Kidney (tissue), 14 donors: ENCODE measurements around the gene PAK1. TPM values are rescaled to one million over a fixed set of nuclear protein-coding genes. Genes with fewer than 3 reads are reported as not detected.

Source experiments
- DNase-seq, 5 donors: peaks; one replicate each; pipeline ENCODE4 v3.0.0-alpha.2; 2013 to 2020
- FAIRE-seq: peaks from 2 replicates; lab custom pipeline; 2012; peaks lifted over from hg19 to GRCh38; lab: Jason Lieb, UNC
- H3K27ac ChIP-seq, 2 donors: one replicate each; pipeline ENCODE4 v1.7.0; 2013; ENCODE audit warnings: low read depth in 2 of 2, low read length in 2 of 2, inconsistent platforms in 1 of 2
- H3K27me3 ChIP-seq: one replicate; pipeline ENCODE4 v1.7.1; 2013; ENCODE audit warnings: low read length, inconsistent platforms; ENCODE audit not compliant: control insufficient read depth, insufficient read depth
- H3K36me3 ChIP-seq, 3 donors: one replicate each; pipeline versions ENCODE4 v1.7.0 to v1.7.1; 2013; ENCODE audit warnings: low read length in 3 of 3, control low read depth in 1 of 3, inconsistent platforms in 1 of 3; ENCODE audit not compliant: insufficient read depth in 3 of 3, control insufficient read depth in 2 of 3
- H3K4me1 ChIP-seq, 3 donors: one replicate each; pipeline versions ENCODE4 v1.7.0 to v1.7.1; 2013; ENCODE audit warnings: low read length in 3 of 3, inconsistent platforms in 1 of 3, low read depth in 1 of 3; ENCODE audit not compliant: control insufficient read depth in 2 of 3, insufficient read depth in 2 of 3
- H3K4me3 ChIP-seq, 3 donors: one replicate each; pipeline versions ENCODE4 v1.7.0 to v1.8.1; 2013; ENCODE audit warnings: low read length in 3 of 3, control low read depth in 1 of 3, inconsistent platforms in 1 of 3
- H3K9ac ChIP-seq, 3 donors: one replicate each; pipeline versions ENCODE4 v1.7.0 to v1.7.1; 2013; ENCODE audit warnings: low read length in 3 of 3, control low read depth in 1 of 3, inconsistent platforms in 1 of 3
- H3K9me3 ChIP-seq, 3 donors: one replicate each; pipeline versions ENCODE4 v1.7.0 to v1.7.1; 2013; ENCODE audit warnings: low read length in 3 of 3, control low read depth in 1 of 3, inconsistent platforms in 1 of 3; ENCODE audit not compliant: control insufficient read depth in 2 of 3, insufficient read depth in 1 of 3
- CTCF ChIP-seq: IDR thresholded peaks from 3 replicates; pipeline ENCODE4 v1.5.1; 2012; ENCODE audit warnings: mild to moderate bottlenecking, moderate library complexity, borderline replicate concordance; ENCODE audit not compliant: insufficient read depth; ENCODE audit errors: extremely low read depth
- intact Hi-C: fragments of 100-400 bp; cut with DNase I; formaldehyde crosslinking; loops from one replicate; pipeline ENCODE4 v1.11.1; 2022
- polyA plus RNA-seq: library from polyadenylated mRNA; stranded (reverse); fragments of 350-450 nt; fragmentation: Illumina TruSeq; extraction: RNeasy Lipid Tissue Mini Kit (QIAGEN cat#74804); gene quantifications from one replicate; pipeline ENCODE4 v1.2.3, GENCODE V29; 2014; ENCODE audit warnings: low read depth, low replicate concordance; ENCODE audit not compliant: insufficient read depth
- total RNA-seq: library from RNA; stranded (reverse); fragmentation: NEBNext Ultra II Directional; extraction: Animal tissue kit (Norgen Biotek cat#: 25700); gene quantifications from one replicate; pipeline ENCODE4 v1.2.1, GENCODE V29; 2021
- donor health status: control.
- donor health status: control.
- donor health status: control.
- donor health status: control.
- donor health status: control.
- donor health status: DM: yes; HTN: yes; CAD: no.
- donor health status: Normal renal cell carcinoma (clear cell type).

The PAK1 gene
- total and polyA plus RNA-seq, 2 donors from 2014 or later = 22.2 to 29.1 TPM

- H3K27me3 ChIP-seq = no peaks in the 10 kb centered on the region
- H3K9ac ChIP-seq = no peak overlapping the region
- H3K36me3 ChIP-seq = no peaks in the 10 kb centered on the region
- peaks cover 0 to 8% (median 6%) of the 10 kb centered on the region in 3 donors for H3K4me1 ChIP-seq
- H3K4me3 ChIP-seq = no peak overlapping the region
- no peak for FAIRE-seq
- no peaks in the 10 kb centered on the region for H3K9me3 ChIP-seq
- intact Hi-C loops = no loop called here
- no peak overlapping the region for H3K27ac ChIP-seq
- TF ChIP-seq CTCF = no peak
- no peak for DNase-seq
These were observed 64.8 kb downstream of the PAK1 start for GRCh38 chr11:77409046-77409445.

- FAIRE-seq = no peak
These were observed 66.3 kb downstream of the PAK1 start for GRCh38 chr11:77407613-77408012.

GRCh38 chr11:77406396-77406795 lies 67.5 kb downstream of the PAK1 start:
- Histone ChIP-seq H3K9ac (no peak overlapping the region), H3K27ac (no peak overlapping the region), H3K4me3 (no peak overlapping the region), H3K36me3 (no peaks in the 10 kb centered on the region), H3K9me3 (no peaks in the 10 kb centered on the region), H3K27me3 (no peaks in the 10 kb centered on the region), H3K4me1 (peaks cover 0 to 13% (median 4%) of the 10 kb centered on the region in 3 donors)
- intact Hi-C loops = no loop called here
- FAIRE-seq = no peak
- no peak for DNase-seq
- no peak for TF ChIP-seq CTCF

More at GRCh38 chr11:77407613-77408012, 66.3 kb downstream of the PAK1 start:
- intact Hi-C loops = no loop called here
- peak in 3 of 5 donors; percentile 18 to 79 (median 74) for DNase-seq
- Histone ChIP-seq H3K9me3 (no peaks in the 10 kb centered on the region), H3K9ac (no peak overlapping the region), H3K36me3 (no peaks in the 10 kb centered on the region), H3K4me3 (no peak overlapping the region), H3K4me1 (peaks cover 0 to 8% (median 6%) of the 10 kb centered on the region in 3 donors), H3K27me3 (no peaks in the 10 kb centered on the region), H3K27ac (no peak overlapping the region)
- no peak for TF ChIP-seq CTCF

GRCh38 chr11:77403211-77403610 lies 70.7 kb downstream of the PAK1 start:
- FAIRE-seq = no peak
- Histone ChIP-seq H3K36me3 (no peaks in the 10 kb centered on the region), H3K4me1 (peaks cover 0 to 13% (median 4%) of the 10 kb centered on the region in 3 donors), H3K9ac (no peak overlapping the region), H3K27ac (no peak overlapping the region), H3K27me3 (no peaks in the 10 kb centered on the region), H3K4me3 (no peak overlapping the region), H3K9me3 (no peaks in the 10 kb centered on the region)
- no peak for TF ChIP-seq CTCF
- intact Hi-C loops = no loop called here
- DNase-seq = no peak
